Keratinocyte (primary cell): ENCODE data around the gene SLC28A3. TPM values are rescaled to one million over a fixed set of nuclear protein-coding genes. Genes with fewer than 3 reads are reported as not detected.
A peak's percentile ranks its signal among the peaks of the same experiment; 100 is the strongest.

ENCODE experiments used
- DNase-seq: peaks from one replicate; pipeline ENCODE4 v3.0.0-alpha.2; 2011; ENCODE audit warnings: low read depth, missing footprints, low spot score
- FAIRE-seq: peaks from 2 replicates; lab custom pipeline; 2011; peaks lifted over from hg19 to GRCh38; lab: Jason Lieb, UNC
- H2AFZ ChIP-seq: 2 replicates; pipeline ENCODE4 v1.6.0; 2012; ENCODE audit warnings: low read length, control low read depth, inconsistent platforms; ENCODE audit not compliant: control insufficient read depth
- H3K27ac ChIP-seq: 2 replicates; pipeline ENCODE4 v1.5.1; 2011; ENCODE audit warnings: low read length; ENCODE audit not compliant: control insufficient read depth, insufficient read depth
- H3K27me3 ChIP-seq: 3 replicates; pipeline ENCODE4 v1.6.0; 2011; ENCODE audit warnings: low read length; ENCODE audit not compliant: control insufficient read depth, insufficient read depth; ENCODE audit errors: extremely low read depth
- H3K36me3 ChIP-seq, 2 experiments: 2 replicates in 1 of 2; 3 replicates in 1 of 2; pipeline ENCODE4 v1.5.1; 2011; ENCODE audit warnings: low read length in 2 of 2, mild to moderate bottlenecking in 1 of 2; ENCODE audit not compliant: control insufficient read depth in 2 of 2, insufficient read depth in 2 of 2; ENCODE audit errors: extremely low read depth in 1 of 2
- H3K4me1 ChIP-seq: 3 replicates; pipeline ENCODE4 v1.5.1; 2011; ENCODE audit warnings: low read length; ENCODE audit not compliant: control insufficient read depth, insufficient read depth; ENCODE audit errors: extremely low read depth
- H3K4me2 ChIP-seq: 3 replicates; pipeline ENCODE4 v1.6.0; 2011; ENCODE audit warnings: low read depth, low read length; ENCODE audit not compliant: control insufficient read depth, insufficient read depth; ENCODE audit errors: extremely low read depth
- H3K4me3 ChIP-seq, 3 experiments: fragments of 200-600 bp in 1 of 3; sonication (generic) in 1 of 3; 2 replicates in 2 of 3; 3 replicates in 1 of 3; pipeline ENCODE4 v1.5.1; 2011 to 2016; ENCODE audit warnings: low read length in 3 of 3, mild to moderate bottlenecking in 3 of 3, control low read depth in 2 of 3, inconsistent platforms in 1 of 3, low read depth in 1 of 3, mixed read lengths in 1 of 3, mixed run types in 1 of 3, moderate library complexity in 1 of 3; ENCODE audit not compliant: control insufficient read depth in 2 of 3, insufficient read depth in 2 of 3; ENCODE audit errors: extremely low read depth in 1 of 3
- H3K79me2 ChIP-seq: 2 replicates; pipeline ENCODE4 v1.6.0; 2012; ENCODE audit warnings: low read length; ENCODE audit not compliant: control insufficient read depth, insufficient read depth
- H3K9ac ChIP-seq: 3 replicates; pipeline ENCODE4 v1.6.0; 2011; ENCODE audit warnings: low read length; ENCODE audit not compliant: control insufficient read depth, insufficient read depth; ENCODE audit errors: extremely low read depth
- H3K9me1 ChIP-seq: 3 replicates; pipeline ENCODE4 v1.6.0; 2011; ENCODE audit warnings: low read length; ENCODE audit not compliant: control insufficient read depth, insufficient read depth; ENCODE audit errors: extremely low read depth
- H3K9me3 ChIP-seq: 2 replicates; pipeline ENCODE4 v1.5.1; 2012; ENCODE audit warnings: low read depth, low read length; ENCODE audit not compliant: control insufficient read depth
- H4K20me1 ChIP-seq: 3 replicates; pipeline ENCODE4 v1.6.0; 2011; ENCODE audit warnings: low read length; ENCODE audit not compliant: control insufficient read depth, insufficient read depth; ENCODE audit errors: extremely low read depth
- CTCF ChIP-seq, 3 experiments: IDR thresholded peaks in 1 of 3; conservative IDR thresholded peaks in 1 of 3; optimal IDR thresholded peaks in 1 of 3; 2 replicates in 2 of 3; 3 replicates in 1 of 3; pipeline versions ENCODE3 to v1.5.1; 2011; ENCODE audit warnings: low read length in 3 of 3, mild to moderate bottlenecking in 3 of 3, moderate library complexity in 2 of 3, control low read depth in 1 of 3, inconsistent platforms in 1 of 3; ENCODE audit not compliant: insufficient read depth in 2 of 3; ENCODE audit errors: extremely low read depth in 1 of 3
- EZH2 ChIP-seq: IDR thresholded peaks from one replicate; pipeline ENCODE4 v1.6.1; 2012; ENCODE audit warnings: inconsistent platforms, mild to moderate bottlenecking, low read length, moderate library complexity
- dilution Hi-C: fragments of 300-500 bp; cut with MboI; formaldehyde crosslinking; loops from one replicate; pipeline ENCODE4 v1.7.0; 2020; ENCODE audit warnings: low sequenced_read_pairs; ENCODE audit not compliant: extremely low pct_ligation_motif_present
- polyA plus RNA-seq, 5 experiments: library from polyadenylated mRNA; depleted of rRNA in 3 of 5; stranded (reverse) in 3 of 5; stranded (forward) in 1 of 5; unstranded in 1 of 5; fragments of >200 nt; gene quantifications; 1 replicate in 1 of 5; 2 replicates in 3 of 5; 3 replicates in 1 of 5; pipeline versions ENCODE4 v1.2.1 to v1.2.3, GENCODE V29; 2011 to 2012; ENCODE audit warnings: missing spikeins in 2 of 5, low read depth in 1 of 5, low replicate concordance in 1 of 5

The SLC28A3 gene
- polyA plus RNA-seq, 1 donor (not counting 4 experiments of a cell fraction or from before 2014, with no cell fraction given), result 2.4 TPM

- DNase-seq, result no peak
Observed at GRCh38 chr9:84343111-84343521, 2.6 kb upstream of the SLC28A3 start.

GRCh38 chr9:84339962-84340361 lies 596 bp downstream of the SLC28A3 start:
- H3K79me2 ChIP-seq, result no peaks in the 10 kb centered on the region
- H3K27ac ChIP-seq, result peak overlapping the region; percentile 47
- peak overlapping the region; percentile 69 for H3K9ac ChIP-seq
- TF ChIP-seq EZH2 (no peak), CTCF (optimal IDR thresholded peaks at IDR 0.05 in 1 of 3, IDR thresholded peaks at IDR 0.05 in 1 of 3, conservative IDR thresholded peaks at IDR 0.05 in 1 of 3; ENCODE audit: extremely low read depth in 1 of 3, insufficient read depth in 2 of 3, low read length in 3 of 3) (no peak)
- no peak overlapping the region for H3K4me3 ChIP-seq
- no peaks in the 10 kb centered on the region for H3K9me3 ChIP-seq
- H3K36me3 ChIP-seq, result no peaks in the 10 kb centered on the region
- peaks cover 12% of the 10 kb centered on the region for H3K4me1 ChIP-seq
- dilution Hi-C loops, result no loop called here
- no peaks in the 10 kb centered on the region for H3K27me3 ChIP-seq
- H3K9me1 ChIP-seq, result peaks cover 4% of the 10 kb centered on the region
- no peaks in the 10 kb centered on the region for H4K20me1 ChIP-seq
- FAIRE-seq (peak; percentile 34), DNase-seq (no peak)
- no peak overlapping the region for H2AFZ ChIP-seq
- peak overlapping the region; percentile 41 for H3K4me2 ChIP-seq

More at GRCh38 chr9:84343111-84343521, 2.6 kb upstream of the SLC28A3 start:
- TF ChIP-seq EZH2, result no peak
- no peak for TF ChIP-seq CTCF (optimal IDR thresholded peaks at IDR 0.05 in 1 of 3, IDR thresholded peaks at IDR 0.05 in 1 of 3, conservative IDR thresholded peaks at IDR 0.05 in 1 of 3; ENCODE audit: extremely low read depth in 1 of 3, insufficient read depth in 2 of 3, low read length in 3 of 3)
- Histone ChIP-seq H4K20me1 (no peaks in the 10 kb centered on the region), H3K79me2 (no peaks in the 10 kb centered on the region), H3K27ac (no peak overlapping the region), H3K9me3 (no peaks in the 10 kb centered on the region), H3K4me2 (no peak overlapping the region), H3K4me1 (peaks cover 12% of the 10 kb centered on the region), H3K9me1 (peaks cover 4% of the 10 kb centered on the region), H3K9ac (no peak overlapping the region), H2AFZ (no peak overlapping the region), H3K36me3 (no peaks in the 10 kb centered on the region), H3K4me3 (no peak overlapping the region), H3K27me3 (no peaks in the 10 kb centered on the region)
- dilution Hi-C loops, result no loop called here
- FAIRE-seq, result no peak
